ENCODE results near the gene VPS37C. TPM values are rescaled to one million over a fixed set of nuclear protein-coding genes. Genes with fewer than 3 reads are reported as not detected.
A peak's percentile ranks its signal among the peaks of the same experiment; 100 is the strongest.

Gene VPS37C
- total and polyA plus RNA-seq, 2 of the 13 experiments (the other 11 are each of a cell fraction or from before 2014, with no cell fraction given) = 7.5 to 8.8 TPM

DNA sequence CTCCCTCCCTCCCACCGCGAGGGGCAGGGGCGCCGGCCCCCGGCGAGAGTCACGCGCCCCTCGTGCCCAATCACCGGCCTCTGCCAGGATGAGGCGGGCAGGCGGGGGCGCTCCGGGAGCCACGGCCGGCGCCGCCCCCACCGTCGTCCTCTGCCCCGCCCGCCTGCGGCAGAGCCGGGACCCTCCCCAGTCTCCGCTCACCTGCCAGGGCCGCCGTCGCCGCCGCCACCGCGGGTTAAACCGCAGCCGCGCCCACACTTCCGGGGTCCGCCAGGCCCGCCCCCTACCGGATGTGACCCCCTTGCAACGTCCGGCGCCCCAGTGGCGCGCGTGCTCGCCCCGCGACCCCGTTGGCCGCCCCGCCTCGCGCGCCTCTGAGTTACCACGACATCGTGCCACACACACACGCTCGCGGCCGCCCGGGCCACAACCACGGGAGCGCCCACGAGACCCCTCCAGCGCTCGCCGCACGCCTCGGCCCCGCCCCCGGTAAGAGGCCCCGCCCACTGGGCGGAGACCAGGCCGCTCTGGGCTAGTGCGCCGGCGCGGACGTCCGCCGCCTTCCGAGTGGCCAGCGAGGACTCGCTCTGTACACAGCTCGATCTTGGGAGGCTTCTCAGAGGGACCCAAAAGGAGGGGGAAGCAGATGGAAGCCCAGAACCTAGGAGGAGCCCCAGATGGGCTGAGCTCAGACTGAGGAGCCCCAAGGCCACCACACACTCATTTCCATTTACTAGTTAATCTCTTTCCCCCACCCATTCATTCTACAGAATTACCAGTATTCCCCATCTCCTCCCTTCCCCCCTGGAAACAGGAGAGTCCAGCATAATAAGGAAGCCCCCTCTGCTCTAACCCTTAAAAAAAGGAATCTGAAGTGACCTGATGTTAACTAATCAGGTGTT lies at the start of gene VPS37C (continued):
- TF ChIP-seq CREB1 (IDR thresholded peaks at IDR 0.05) (peak; percentile 1; the same call in 1 of the 2 replicates), CREB1 (CRISPR knock-in tag; IDR thresholded peaks at IDR 0.05) (no peak), ZNF788 (CRISPR knock-in tag; IDR thresholded peaks at IDR 0.05; ENCODE audit: borderline replicate concordance) (peak; percentile 60; the same call in 1 of the 2 replicates), ERF (CRISPR knock-in tag; IDR thresholded peaks at IDR 0.05) (peak; percentile 77), THAP11 (CRISPR knock-in tag; IDR thresholded peaks at IDR 0.05) (peak; percentile 73; the same call in 1 of the 2 replicates), ZNF614 (CRISPR knock-in tag; IDR thresholded peaks at IDR 0.05; ENCODE audit: borderline replicate concordance) (peak; percentile 22; the same call in 1 of the 2 replicates), RAD21 (CRISPR knock-in tag; IDR thresholded peaks at IDR 0.05) (peak; percentile 32; the same call in 1 of the 2 replicates), ZNF350 (CRISPR knock-in tag; IDR thresholded peaks at IDR 0.05; ENCODE audit: borderline replicate concordance, low read depth) (no peak), ZNF772 (CRISPR knock-in tag; IDR thresholded peaks at IDR 0.05) (peak; percentile 60; the same call in 1 of the 2 replicates), SOX5 (CRISPR knock-in tag; IDR thresholded peaks at IDR 0.05; ENCODE audit: borderline replicate concordance) (no peak), ZSCAN25 (CRISPR knock-in tag; IDR thresholded peaks at IDR 0.05) (peak; percentile 64; the same call in 1 of the 2 replicates), WIZ (CRISPR knock-in tag; IDR thresholded peaks at IDR 0.05) (peak; percentile 33; the same call in 1 of the 2 replicates), ZSCAN21 (CRISPR knock-in tag; IDR thresholded peaks at IDR 0.05; ENCODE audit: borderline replicate concordance) (peak; percentile 83), NONO (IDR thresholded peaks at IDR 0.05) (no peak), NONO (CRISPR knock-in tag; conservative IDR thresholded peaks at IDR 0.05) (peak; percentile 63), ZNF101 (CRISPR knock-in tag; IDR thresholded peaks at IDR 0.05; ENCODE audit: borderline replicate concordance, low read depth) (peak; percentile 45; the same call in 1 of the 2 replicates), DPF2 (CRISPR knock-in tag; IDR thresholded peaks at IDR 0.05; ENCODE audit: borderline replicate concordance, low read depth) (0 out of 2 replicates have a peak, but pooled peaks have one; percentile 13)
- TF ChIP-seq, protein P1, sequence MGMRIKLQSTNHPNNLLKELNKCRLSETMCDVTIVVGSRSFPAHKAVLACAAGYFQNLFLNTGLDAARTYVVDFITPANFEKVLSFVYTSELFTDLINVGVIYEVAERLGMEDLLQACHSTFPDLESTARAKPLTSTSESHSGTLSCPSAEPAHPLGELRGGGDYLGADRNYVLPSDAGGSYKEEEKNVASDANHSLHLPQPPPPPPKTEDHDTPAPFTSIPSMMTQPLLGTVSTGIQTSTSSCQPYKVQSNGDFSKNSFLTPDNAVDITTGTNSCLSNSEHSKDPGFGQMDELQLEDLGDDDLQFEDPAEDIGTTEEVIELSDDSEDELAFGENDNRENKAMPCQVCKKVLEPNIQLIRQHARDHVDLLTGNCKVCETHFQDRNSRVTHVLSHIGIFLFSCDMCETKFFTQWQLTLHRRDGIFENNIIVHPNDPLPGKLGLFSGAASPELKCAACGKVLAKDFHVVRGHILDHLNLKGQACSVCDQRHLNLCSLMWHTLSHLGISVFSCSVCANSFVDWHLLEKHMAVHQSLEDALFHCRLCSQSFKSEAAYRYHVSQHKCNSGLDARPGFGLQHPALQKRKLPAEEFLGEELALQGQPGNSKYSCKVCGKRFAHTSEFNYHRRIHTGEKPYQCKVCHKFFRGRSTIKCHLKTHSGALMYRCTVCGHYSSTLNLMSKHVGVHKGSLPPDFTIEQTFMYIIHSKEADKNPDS (CRISPR knock-in tag; IDR thresholded peaks at IDR 0.05) = no peak
- TF ChIP-seq, protein P2, sequence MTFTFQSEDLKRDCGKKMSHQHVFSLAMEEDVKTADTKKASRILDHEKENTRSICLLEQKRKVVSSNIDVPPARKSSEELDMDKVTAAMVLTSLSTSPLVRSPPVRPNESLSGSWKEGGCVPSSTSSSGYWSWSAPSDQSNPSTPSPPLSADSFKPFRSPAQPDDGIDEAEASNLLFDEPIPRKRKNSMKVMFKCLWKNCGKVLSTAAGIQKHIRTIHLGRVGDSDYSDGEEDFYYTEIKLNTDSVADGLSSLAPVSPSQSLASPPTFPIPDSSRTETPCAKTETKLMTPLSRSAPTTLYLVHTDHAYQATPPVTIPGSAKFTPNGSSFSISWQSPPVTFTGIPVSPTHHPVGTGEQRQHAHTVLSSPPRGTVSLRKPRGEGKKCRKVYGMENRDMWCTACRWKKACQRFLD (CRISPR knock-in tag; IDR thresholded peaks at IDR 0.05; ENCODE audit: borderline replicate concordance) = no peak
- TF ChIP-seq, protein P3, sequence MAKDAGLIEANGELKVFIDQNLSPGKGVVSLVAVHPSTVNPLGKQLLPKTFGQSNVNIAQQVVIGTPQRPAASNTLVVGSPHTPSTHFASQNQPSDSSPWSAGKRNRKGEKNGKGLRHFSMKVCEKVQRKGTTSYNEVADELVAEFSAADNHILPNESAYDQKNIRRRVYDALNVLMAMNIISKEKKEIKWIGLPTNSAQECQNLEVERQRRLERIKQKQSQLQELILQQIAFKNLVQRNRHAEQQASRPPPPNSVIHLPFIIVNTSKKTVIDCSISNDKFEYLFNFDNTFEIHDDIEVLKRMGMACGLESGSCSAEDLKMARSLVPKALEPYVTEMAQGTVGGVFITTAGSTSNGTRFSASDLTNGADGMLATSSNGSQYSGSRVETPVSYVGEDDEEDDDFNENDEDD (CRISPR knock-in tag; IDR thresholded peaks at IDR 0.05; ENCODE audit: borderline replicate concordance) = peak; percentile 55; the same call in 1 of the 2 replicates
- TF ChIP-seq, protein P4, sequence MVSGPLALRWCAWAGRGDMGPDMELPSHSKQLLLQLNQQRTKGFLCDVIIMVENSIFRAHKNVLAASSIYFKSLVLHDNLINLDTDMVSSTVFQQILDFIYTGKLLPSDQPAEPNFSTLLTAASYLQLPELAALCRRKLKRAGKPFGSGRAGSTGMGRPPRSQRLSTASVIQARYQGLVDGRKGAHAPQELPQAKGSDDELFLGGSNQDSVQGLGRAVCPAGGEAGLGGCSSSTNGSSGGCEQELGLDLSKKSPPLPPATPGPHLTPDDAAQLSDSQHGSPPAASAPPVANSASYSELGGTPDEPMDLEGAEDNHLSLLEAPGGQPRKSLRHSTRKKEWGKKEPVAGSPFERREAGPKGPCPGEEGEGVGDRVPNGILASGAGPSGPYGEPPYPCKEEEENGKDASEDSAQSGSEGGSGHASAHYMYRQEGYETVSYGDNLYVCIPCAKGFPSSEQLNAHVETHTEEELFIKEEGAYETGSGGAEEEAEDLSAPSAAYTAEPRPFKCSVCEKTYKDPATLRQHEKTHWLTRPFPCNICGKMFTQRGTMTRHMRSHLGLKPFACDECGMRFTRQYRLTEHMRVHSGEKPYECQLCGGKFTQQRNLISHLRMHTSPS (CRISPR knock-in tag; IDR thresholded peaks at IDR 0.05; ENCODE audit: low read depth) = peak; percentile 27; the same call in 1 of the 2 replicates
- TF ChIP-seq, protein P5, sequence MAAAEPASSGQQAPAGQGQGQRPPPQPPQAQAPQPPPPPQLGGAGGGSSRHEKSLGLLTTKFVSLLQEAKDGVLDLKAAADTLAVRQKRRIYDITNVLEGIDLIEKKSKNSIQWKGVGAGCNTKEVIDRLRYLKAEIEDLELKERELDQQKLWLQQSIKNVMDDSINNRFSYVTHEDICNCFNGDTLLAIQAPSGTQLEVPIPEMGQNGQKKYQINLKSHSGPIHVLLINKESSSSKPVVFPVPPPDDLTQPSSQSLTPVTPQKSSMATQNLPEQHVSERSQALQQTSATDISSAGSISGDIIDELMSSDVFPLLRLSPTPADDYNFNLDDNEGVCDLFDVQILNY (CRISPR knock-in tag; conservative IDR thresholded peaks at IDR 0.05) = peak; percentile 27; the same call in 1 of the 2 replicates

Data from HepG2 (cell line).